GM18508 (cell line): ENCODE measurements around the gene MRLN.
A peak's percentile ranks its signal among the peaks of the same experiment; 100 is the strongest.
"Not testable (repeated sequence)": the region's sequence is repeated elsewhere in the genome, so short reads cannot be mapped to it uniquely, and the experiment has no call there.

Experiments
- ATAC-seq: cut with Tn5 transposase; IDR thresholded peaks from one replicate; pipeline ENCODE4 v1.9.1; 2021; ENCODE audit warnings: moderate number of reproducible peaks; ENCODE audit not compliant: insufficient read depth, unreplicated experiment

Gene MRLN

GRCh38 chr10:59748834-59749233, 4.4 kb downstream of the MRLN start:
- ATAC-seq = peak; percentile 80

GRCh38 chr10:59745163-59745650, 8.0 kb downstream of the MRLN start:
- ATAC-seq = no peak

- not testable (repeated sequence) for ATAC-seq
These were observed 8.5 kb downstream of the MRLN start for GRCh38 chr10:59744762-59745161.

- ATAC-seq = not testable (repeated sequence)
These were observed 9.1 kb downstream of the MRLN start for GRCh38 chr10:59744156-59744555.

- no peak for ATAC-seq
These were observed 11.7 kb downstream of the MRLN start for GRCh38 chr10:59741583-59741982.

GRCh38 chr10:59741048-59741447, 12.2 kb downstream of the MRLN start:
- no peak for ATAC-seq

- no peak for ATAC-seq
These were observed 16.5 kb downstream of the MRLN start for GRCh38 chr10:59736749-59737148.

GRCh38 chr10:59735296-59735695, 18.0 kb downstream of the MRLN start:
- ATAC-seq = no peak

GRCh38 chr10:59734014-59734462, 19.2 kb downstream of the MRLN start:
- ATAC-seq = no peak

GRCh38 chr10:59733321-59734013, 19.8 kb downstream of the MRLN start:
- not testable (repeated sequence) for ATAC-seq

GRCh38 chr10:59732849-59733248, 20.4 kb downstream of the MRLN start:
- ATAC-seq = not testable (repeated sequence)

GRCh38 chr10:59729167-59729566, 24.1 kb downstream of the MRLN start:
- ATAC-seq = not testable (repeated sequence)

- no peak for ATAC-seq
These were observed 28.9 kb downstream of the MRLN start for GRCh38 chr10:59724098-59724938.

- no peak for ATAC-seq
These were observed 32.9 kb downstream of the MRLN start for GRCh38 chr10:59720377-59720776.

- ATAC-seq = no peak
These were observed 33.9 kb downstream of the MRLN start for GRCh38 chr10:59719374-59719773.

- no peak for ATAC-seq
These were observed 35.0 kb downstream of the MRLN start for GRCh38 chr10:59718257-59718656.

- no peak for ATAC-seq
These were observed 39.9 kb downstream of the MRLN start for GRCh38 chr10:59713196-59713821.

- no peak for ATAC-seq
These were observed 41.3 kb downstream of the MRLN start for GRCh38 chr10:59711871-59712494.

GRCh38 chr10:59709395-59710125, 43.7 kb downstream of the MRLN start, which contains the start of gene SLC16A9:
TSS of gene SLC16A9 (minus strand) at chr10:59709850. CDS start at chr10:59684291, 25,559 bp downstream.
- peak; percentile 69 for ATAC-seq
